ENCODE data around the gene ADARB2.
A peak's percentile ranks its signal among the peaks of the same experiment; 100 is the strongest.

Gene ADARB2

DNA sequence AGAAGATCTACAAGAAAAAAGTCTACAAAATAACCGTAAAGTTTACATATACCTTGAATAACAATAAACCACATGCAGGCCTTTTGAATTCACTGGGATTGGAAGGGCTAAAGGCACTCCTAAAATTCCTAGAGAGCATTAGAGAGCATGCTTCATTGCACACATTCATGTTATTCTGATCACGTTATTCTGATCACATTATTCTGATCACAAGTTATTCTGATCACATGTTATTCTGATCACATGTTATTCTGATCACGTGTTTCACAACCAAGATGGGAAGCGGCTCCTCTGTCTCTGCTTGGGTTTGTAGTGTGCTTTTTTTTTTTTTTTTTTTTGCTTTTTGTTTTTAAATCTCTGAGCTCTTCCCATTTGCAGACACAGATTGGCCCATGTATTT is 20.5 kb downstream of the ADARB2 start:
- no peak for DNase-seq (ENCODE audit: extremely low spot score)
- TF ChIP-seq L3MBTL2 (conservative IDR thresholded peaks at IDR 0.05) (no peak), CTBP1 (IDR thresholded peaks at IDR 0.05; ENCODE audit: borderline replicate concordance) (no peak)
- CTCF ChIA-PET = interaction anchor here (1.0 kb wide), 1 partner anchor 17 kb away, joined by 3 read pairs; no protein-coding TSS in a partner anchor
- POLR2A ChIA-PET = no interaction called here

DNA sequence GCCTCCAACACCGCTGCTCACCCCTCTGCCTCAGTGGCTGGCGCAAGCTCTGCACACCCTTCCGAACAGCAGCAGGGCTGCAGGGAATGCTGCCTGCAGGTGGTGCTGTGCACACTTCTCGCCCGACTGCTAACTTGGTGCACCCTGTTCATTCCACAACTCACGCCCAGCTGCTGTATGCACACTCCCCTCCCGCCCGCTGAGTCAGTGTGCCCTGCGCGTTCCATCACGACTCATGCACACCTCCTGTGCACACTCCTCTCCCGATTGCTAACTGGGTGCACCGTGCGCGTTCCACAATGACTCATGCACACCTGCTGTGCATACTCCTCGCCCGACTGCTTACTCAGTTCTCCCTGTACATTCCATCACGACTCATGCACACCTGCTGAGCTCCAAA is 21.5 kb downstream of the ADARB2 start:
- TF ChIP-seq ZNF384 (IDR thresholded peaks at IDR 0.05) = no peak
- TF ChIP-seq ARNT (IDR thresholded peaks at IDR 0.05) = no peak
- no peak for TF ChIP-seq ELF4 (IDR thresholded peaks at IDR 0.05)
- TF ChIP-seq FOXA1 (IDR thresholded peaks at IDR 0.05) = no peak
- TF ChIP-seq NFRKB (IDR thresholded peaks at IDR 0.05) = no peak
- TF ChIP-seq SUZ12 (IDR thresholded peaks at IDR 0.05) = no peak
- no peak for TF ChIP-seq BHLHE40 (IDR thresholded peaks at IDR 0.05; ENCODE audit: borderline replicate concordance)
- TF ChIP-seq FOXK2 (IDR thresholded peaks at IDR 0.05) = no peak
- TF ChIP-seq LEF1 (IDR thresholded peaks at IDR 0.05; ENCODE audit: borderline replicate concordance) = no peak
- no peak for TF ChIP-seq HDGF (IDR thresholded peaks at IDR 0.05; ENCODE audit: borderline replicate concordance)
- CTCF ChIA-PET = interaction anchor here (0.5 to 1.3 kb wide), 4 partner anchors 14 to 295 kb away, joined by 3 to 7 read pairs (median 4); no protein-coding TSS in a partner anchor
- POLR2A ChIA-PET = no interaction called here
- peak; percentile 50 for DNase-seq (ENCODE audit: extremely low spot score)

DNA sequence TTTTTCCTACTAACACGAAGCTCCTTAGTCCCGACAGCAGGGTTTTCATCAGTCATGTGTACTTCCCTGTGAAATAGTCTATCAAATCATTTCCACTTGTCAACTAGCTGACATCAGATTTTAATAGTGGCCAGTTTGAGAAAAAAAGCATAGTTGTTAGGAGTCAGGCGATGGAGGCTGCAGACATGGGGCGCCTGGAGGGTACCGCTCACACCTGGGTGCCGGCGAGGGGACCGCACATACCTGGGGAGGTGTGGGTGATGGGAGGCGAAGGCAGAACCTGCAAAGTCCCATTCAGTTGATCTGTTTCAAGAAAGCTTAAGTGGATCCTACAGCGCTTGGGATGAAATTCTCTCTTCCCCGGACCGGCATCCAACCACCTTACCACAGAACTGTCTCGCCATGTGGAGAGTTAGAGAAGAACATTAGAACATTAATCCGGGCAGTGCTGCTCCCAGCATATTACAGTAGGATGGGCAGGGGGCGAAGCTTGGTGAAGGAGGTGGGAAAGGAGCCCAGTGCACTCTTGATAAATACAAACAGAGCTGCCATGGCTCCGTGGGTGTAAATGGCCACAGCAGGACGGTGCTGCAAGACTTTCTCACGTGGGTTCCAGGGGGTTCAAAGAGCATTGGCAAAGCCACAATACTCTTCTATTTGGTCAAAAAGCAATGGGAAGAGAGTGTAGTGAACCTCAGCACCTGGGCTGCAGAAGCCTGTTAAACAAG is 24.2 kb downstream of the ADARB2 start:
- ChIA-PET POLR2A (no interaction called here), CTCF (no interaction called here)
- no peak for DNase-seq (ENCODE audit: extremely low spot score)

DNA sequence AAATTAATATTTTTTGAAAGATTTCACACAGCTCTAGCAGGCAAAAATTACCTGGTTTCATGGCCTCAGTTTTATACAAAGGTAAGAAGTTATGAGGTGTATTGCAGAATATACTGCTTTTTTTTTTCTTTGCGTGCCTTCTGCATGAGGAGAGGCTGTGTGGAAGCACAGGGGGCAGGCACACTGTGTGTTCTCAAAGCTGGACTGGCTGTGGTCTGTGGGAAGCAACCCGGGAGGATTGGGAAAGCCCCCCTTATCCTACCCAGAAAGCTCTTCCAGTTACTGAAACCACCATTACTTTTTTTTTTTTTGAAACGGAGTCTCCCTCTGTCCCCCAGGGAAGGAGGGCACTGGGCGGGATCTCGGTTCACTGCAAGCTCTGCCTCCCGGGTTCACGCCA is 25.0 kb downstream of the ADARB2 start:
- ChIA-PET CTCF (no interaction called here), POLR2A (no interaction called here)
- no peak for DNase-seq (ENCODE audit: extremely low spot score)
- TF ChIP-seq ARNT (IDR thresholded peaks at IDR 0.05) (no peak), FOXA1 (IDR thresholded peaks at IDR 0.05) (no peak), CTBP1 (IDR thresholded peaks at IDR 0.05; ENCODE audit: borderline replicate concordance) (no peak), SP1 (IDR thresholded peaks at IDR 0.05) (no peak), SUZ12 (IDR thresholded peaks at IDR 0.05) (no peak), L3MBTL2 (conservative IDR thresholded peaks at IDR 0.05) (no peak), FOXK2 (IDR thresholded peaks at IDR 0.05) (no peak), ZNF384 (IDR thresholded peaks at IDR 0.05) (no peak), TARDBP (IDR thresholded peaks at IDR 0.05) (no peak), LEF1 (IDR thresholded peaks at IDR 0.05; ENCODE audit: borderline replicate concordance) (no peak), BHLHE40 (IDR thresholded peaks at IDR 0.05; ENCODE audit: borderline replicate concordance) (no peak), NFRKB (IDR thresholded peaks at IDR 0.05) (no peak), ELF4 (IDR thresholded peaks at IDR 0.05) (no peak), HDGF (IDR thresholded peaks at IDR 0.05; ENCODE audit: borderline replicate concordance) (no peak), FOXM1 (IDR thresholded peaks at IDR 0.05; ENCODE audit: borderline replicate concordance) (no peak)
- TF ChIP-seq, protein P1, sequence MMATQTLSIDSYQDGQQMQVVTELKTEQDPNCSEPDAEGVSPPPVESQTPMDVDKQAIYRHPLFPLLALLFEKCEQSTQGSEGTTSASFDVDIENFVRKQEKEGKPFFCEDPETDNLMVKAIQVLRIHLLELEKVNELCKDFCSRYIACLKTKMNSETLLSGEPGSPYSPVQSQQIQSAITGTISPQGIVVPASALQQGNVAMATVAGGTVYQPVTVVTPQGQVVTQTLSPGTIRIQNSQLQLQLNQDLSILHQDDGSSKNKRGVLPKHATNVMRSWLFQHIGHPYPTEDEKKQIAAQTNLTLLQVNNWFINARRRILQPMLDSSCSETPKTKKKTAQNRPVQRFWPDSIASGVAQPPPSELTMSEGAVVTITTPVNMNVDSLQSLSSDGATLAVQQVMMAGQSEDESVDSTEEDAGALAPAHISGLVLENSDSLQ (IDR thresholded peaks at IDR 0.05) = no peak

More for the DNA sequence above, 24.2 kb downstream of the ADARB2 start:
- TF ChIP-seq FOXM1 (IDR thresholded peaks at IDR 0.05; ENCODE audit: borderline replicate concordance) (no peak), SP1 (IDR thresholded peaks at IDR 0.05) (no peak), ZNF384 (IDR thresholded peaks at IDR 0.05) (no peak), SUZ12 (IDR thresholded peaks at IDR 0.05) (no peak), ELF4 (IDR thresholded peaks at IDR 0.05) (no peak), NFRKB (IDR thresholded peaks at IDR 0.05) (no peak), CTBP1 (IDR thresholded peaks at IDR 0.05; ENCODE audit: borderline replicate concordance) (no peak)

DNA sequence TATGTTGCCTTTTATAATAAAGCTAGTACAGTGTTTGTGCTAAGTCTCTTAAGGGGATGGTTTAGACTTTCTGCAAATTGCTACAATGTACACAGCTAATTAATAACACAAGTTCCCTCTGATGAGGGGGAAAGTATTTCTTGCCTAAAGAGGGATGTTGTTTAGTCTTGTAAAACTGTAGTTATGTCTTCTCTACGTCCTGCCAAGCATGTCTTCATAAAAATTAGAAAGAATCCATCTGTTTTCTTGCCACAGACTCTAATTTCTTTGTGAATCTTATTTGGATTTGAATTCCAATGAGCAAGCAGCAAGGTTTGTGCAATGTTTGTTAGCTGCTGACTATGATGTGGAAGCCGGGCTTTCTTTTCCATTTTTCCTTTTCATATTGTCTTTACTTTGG is 28.2 kb downstream of the ADARB2 start:
- ChIA-PET POLR2A (no interaction called here), CTCF (interaction anchor here (0.7 kb wide), 1 partner anchor 286 kb away, joined by 3 read pairs; no protein-coding TSS in a partner anchor)
- TF ChIP-seq FOXK2 (IDR thresholded peaks at IDR 0.05) (no peak), FOXA1 (IDR thresholded peaks at IDR 0.05) (no peak), LEF1 (IDR thresholded peaks at IDR 0.05; ENCODE audit: borderline replicate concordance) (no peak), ELF4 (IDR thresholded peaks at IDR 0.05) (no peak), ARNT (IDR thresholded peaks at IDR 0.05) (no peak), ZNF384 (IDR thresholded peaks at IDR 0.05) (no peak), HDGF (IDR thresholded peaks at IDR 0.05; ENCODE audit: borderline replicate concordance) (no peak), SP1 (IDR thresholded peaks at IDR 0.05) (no peak), FOXM1 (IDR thresholded peaks at IDR 0.05; ENCODE audit: borderline replicate concordance) (no peak), BHLHE40 (IDR thresholded peaks at IDR 0.05; ENCODE audit: borderline replicate concordance) (no peak), L3MBTL2 (conservative IDR thresholded peaks at IDR 0.05) (no peak), TARDBP (IDR thresholded peaks at IDR 0.05) (no peak), CTBP1 (IDR thresholded peaks at IDR 0.05; ENCODE audit: borderline replicate concordance) (no peak), SUZ12 (IDR thresholded peaks at IDR 0.05) (no peak), NFRKB (IDR thresholded peaks at IDR 0.05) (no peak)
- TF ChIP-seq, protein P1 (IDR thresholded peaks at IDR 0.05) = no peak
- no peak for DNase-seq (ENCODE audit: extremely low spot score)

DNA sequence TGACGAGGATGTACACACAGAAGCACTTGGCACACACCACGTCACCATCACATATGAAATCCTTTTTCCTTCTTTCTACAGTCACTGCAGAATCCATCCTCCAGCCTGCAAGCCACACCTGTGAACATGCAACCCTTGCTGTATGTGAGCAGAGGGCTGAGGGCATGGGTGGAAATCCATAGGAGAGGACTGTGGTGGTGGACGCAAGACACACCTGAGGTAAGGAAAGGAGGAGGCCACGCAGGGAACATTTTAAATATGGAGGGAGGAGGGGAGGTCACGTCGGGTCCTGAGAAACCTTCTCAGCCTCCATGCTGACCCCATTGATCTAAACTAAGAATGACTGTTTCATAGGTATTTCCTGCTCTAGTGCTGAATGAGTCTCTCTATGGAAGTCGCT is 28.6 kb downstream of the ADARB2 start:
- CTCF ChIA-PET = interaction anchor here (0.7 kb wide), 1 partner anchor 286 kb away, joined by 3 read pairs; no protein-coding TSS in a partner anchor
- POLR2A ChIA-PET = no interaction called here
- no peak for TF ChIP-seq LEF1 (IDR thresholded peaks at IDR 0.05; ENCODE audit: borderline replicate concordance)
- TF ChIP-seq ZNF384 (IDR thresholded peaks at IDR 0.05) = no peak
- TF ChIP-seq BHLHE40 (IDR thresholded peaks at IDR 0.05; ENCODE audit: borderline replicate concordance) = no peak
- DNase-seq (ENCODE audit: extremely low spot score) = no peak

DNA sequence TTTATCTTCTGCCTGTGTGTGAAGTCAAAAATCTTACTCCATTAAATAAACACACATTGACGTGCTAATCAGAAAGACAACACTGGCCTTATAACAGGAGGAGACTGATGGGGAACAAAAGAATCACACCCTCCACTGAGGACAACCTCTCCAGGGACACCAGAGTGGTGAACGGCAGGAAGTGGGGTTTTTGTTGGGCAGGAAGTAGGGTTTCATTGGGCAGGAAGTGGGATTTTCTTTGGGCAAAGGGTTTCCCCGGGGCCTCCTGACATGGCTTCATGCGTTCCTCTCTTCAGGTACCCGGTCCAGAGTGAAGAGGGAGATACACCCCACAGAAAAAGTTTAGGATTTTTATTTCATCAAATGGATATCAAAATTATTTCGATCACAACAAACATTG is 30.6 kb downstream of the ADARB2 start:
- no peak for TF ChIP-seq SP1 (IDR thresholded peaks at IDR 0.05)
- no peak for TF ChIP-seq SUZ12 (IDR thresholded peaks at IDR 0.05)
- no peak for TF ChIP-seq FOXK2 (IDR thresholded peaks at IDR 0.05)
- no peak for TF ChIP-seq ARNT (IDR thresholded peaks at IDR 0.05)
- TF ChIP-seq ELF4 (IDR thresholded peaks at IDR 0.05) = no peak
- DNase-seq (ENCODE audit: extremely low spot score) = no peak
- CTCF ChIA-PET = no interaction called here
- POLR2A ChIA-PET = no interaction called here

Measured in HEK293T (cell line).